HT-29 (cell line): ENCODE results near the gene DENND1B. TPM values are rescaled to one million over a fixed set of nuclear protein-coding genes. Genes with fewer than 3 reads are reported as not detected.
"Not testable (repeated sequence)": the region's sequence is repeated elsewhere in the genome, so short reads cannot be mapped to it uniquely, and the experiment has no call there.

Experiments
- DNase-seq: peaks from one replicate; pipeline ENCODE4 v3.0.0-alpha.2; 2015; ENCODE audit warnings: low spot score
- total RNA-seq: library from RNA; depleted of rRNA; stranded (reverse); fragments of >200 nt; shearing (Covaris generic); gene quantifications from 2 replicates; pipeline ENCODE4 v1.2.3, GENCODE V29; 2014

DENND1B gene
- total RNA-seq, 1 experiment from 2014 or later: 4.1 TPM

DNA sequence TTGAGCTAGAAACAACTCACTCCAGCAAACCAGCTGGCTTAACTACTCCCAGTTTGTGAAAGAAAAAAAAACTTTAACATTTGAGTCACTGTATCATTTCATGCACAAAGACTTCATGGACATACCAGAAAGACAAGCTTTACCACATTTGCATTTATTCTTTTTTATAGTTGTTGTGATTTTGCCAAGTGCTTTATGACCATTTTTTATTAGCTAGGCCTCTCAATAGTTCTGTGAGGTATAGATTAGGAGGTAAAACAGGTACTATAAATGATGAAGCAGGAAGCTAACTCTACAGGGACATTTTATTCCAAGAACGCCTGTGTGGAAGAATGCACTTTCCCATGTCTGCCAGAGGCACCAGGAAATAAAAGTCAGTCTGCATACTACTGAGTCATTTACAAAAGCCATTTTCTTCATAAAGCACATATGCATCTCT lies 8.2 kb upstream of the DENND1B start:
- DNase-seq: peak; percentile 91

DNA sequence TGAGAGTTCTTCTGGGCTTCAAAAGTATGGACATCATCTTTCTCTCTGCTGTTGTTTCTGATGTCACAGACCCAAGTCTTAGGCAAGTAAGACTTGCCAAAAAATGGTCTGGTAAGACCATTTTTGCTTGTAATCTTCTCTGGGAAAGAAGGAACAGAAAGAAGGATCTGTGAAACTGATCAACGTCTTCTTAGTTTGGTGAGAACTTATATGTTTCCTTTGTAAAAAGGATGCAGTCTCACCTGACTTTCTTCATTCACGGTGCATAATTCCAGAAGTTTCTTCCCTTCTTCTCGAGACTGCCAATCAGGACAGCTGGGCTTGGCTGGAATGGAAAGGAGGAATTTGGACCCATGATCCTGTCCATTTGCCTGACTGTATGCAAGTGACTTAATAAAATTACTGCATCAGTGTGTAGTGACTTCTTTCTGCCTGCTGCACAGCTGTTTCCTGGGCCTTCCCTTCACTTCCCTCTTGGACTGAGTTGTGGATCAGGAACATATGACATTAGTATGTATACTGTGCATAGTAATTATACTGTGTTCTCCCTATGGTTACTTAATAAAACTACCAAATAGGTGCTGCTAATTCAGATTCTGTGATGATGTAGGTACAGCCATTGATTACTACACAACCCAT lies 7.6 kb upstream of the DENND1B start:
- DNase-seq: no peak

DNA sequence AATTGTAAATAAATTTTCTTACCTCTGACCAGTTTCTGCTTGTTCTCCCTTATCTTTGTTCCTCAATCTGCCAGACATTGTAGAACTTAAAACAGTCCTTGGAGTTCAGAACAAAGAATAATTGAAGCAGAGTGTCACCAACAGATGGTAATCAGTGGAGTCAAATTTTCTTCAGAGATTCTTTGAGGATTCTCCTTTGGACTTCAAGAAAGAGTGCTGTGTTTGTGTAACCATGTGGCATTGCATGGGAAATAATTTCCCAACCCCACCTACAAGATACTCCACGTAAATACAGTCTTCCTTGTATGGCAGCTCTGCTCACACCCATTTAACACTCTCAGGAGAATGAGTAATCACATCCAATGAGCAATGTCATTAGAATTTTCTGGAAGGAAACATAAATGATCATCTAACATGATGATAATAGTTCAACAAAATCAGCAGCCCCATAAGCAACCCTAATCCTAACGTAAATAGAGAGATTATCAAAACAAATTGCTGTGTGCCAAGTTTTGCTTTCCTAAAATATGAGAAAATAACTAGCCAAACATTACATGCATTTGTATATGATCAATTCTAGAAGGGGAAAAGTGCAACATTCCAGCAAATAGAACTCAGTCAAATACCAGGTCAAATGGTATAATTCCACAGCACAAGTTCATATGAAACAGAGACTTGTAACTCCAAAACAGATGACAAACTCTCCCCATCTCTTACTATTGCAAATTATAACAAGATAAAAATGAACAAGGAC lies 6.9 kb upstream of the DENND1B start:
- peak; percentile 44 for DNase-seq

DNA sequence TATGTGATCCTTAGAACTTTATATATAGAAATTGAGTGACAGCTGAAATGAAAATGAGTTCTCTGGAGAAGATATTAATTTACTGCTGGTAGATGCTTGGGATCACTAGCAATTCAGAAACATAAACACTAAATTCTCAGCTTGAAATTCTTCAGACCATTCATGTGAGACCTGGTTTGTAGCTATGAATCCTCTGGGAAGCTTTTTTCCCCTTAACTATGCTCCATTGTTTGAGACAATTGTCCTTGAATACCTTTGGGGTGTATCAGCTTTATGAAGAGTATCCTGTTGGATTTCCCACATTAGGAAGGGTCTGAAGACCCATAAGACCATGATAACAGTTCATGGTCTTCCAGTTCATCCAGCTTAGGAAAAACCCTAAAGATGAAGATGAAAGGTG lies 4.6 kb upstream of the DENND1B start:
- DNase-seq: no peak

DNA sequence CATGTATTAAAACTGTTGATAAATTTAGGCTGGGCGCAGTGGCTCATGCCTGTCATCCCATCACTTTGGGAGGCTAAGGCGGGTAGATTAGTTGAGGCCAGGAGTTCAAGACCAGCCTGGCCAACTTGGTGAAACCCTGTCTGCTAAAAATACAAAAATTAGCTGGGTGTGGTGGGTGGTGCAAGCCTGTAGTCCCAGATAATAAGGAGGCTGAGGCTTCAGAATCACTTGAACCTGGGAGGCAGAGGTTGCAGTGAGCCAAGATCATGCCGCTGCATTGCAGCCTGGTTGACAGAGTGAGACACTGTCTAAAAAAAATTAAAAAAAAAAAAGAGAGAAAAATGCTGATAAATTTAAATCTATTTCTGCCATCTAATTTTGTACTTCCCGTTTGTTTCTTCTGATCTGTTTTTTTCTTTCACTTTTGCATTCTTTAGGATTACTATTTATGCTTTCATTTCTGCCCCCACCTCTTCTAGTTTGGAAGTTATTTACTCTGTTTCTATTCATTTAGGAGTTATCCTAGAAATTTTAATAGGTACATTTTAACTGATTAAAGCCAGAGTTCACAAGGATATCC lies 3.2 kb upstream of the DENND1B start:
- no peak for DNase-seq

DNA sequence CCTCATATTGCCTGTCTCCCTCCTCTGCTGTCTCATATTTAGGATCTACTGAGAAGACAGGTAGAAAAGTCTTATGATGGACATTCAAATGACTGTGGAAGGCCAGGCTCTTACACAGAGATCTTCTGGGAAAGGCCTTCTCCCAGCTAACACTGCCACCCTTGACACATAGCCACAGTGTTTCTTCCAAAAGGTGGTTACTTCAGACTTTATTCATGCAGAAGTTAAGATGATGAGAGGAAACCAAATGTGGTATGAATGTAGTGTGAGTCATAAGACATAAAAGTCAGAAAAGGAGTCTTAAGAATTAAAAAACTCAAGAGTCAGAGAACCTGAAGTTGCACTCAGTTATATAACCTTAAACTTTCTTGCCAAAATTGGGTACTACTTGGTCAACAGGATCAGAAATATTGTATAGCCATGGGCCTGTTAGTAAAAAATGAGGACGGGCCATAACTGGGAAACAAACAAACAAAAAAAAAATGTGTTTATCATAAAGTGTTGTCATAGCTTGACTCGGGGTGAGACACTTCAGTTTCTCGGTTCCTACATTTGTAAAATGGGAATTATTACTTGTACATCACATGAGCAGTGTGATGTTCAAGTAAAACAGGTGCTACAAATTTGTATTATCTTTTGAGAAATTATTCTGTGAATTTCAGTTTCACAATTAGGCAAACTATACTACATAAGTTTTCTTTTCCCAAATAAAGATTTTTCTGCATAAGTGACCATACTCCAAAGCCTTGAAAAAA lies 1.2 kb upstream of the DENND1B start:
- DNase-seq: no peak

DNA sequence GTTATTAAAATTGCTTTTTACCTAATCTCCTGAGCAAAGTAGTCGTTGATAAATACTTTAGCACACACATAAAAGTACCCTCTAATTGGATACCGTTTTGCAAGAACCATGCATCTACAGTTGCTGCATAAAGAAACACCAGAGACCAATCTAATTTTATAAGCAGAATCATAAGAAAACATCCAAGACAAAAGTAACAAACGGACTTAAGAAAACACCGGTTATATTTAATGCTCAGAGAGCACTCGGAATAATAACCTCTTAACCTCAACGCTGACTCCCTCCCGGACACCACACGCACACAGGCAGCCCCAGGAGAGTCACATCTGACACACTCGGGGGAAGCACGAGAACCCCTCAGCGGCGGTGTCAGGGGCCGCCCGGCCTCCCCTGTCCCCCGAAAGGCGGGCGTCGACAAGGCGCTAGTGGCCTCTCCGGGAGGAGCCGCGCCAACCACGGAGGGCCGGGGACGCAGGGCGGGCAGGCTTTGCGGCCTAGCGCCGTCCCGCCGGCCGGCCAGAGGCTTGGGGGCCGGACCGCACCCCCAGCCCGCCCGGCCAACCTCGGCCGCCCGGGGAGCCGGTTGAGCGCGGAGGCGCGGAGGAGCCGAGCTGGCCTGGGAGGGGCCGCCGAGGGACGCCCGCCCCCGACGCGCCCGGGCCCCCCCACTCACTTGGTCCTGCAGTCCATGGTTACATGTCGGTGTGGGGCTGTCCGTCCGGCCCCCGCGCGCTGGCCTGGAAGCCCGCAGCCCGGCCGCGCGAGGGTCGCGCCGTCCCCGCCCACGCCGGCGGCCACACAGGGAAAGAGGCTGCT lies 606 bp downstream of the DENND1B start:
- peak; percentile 47 for DNase-seq

DNA sequence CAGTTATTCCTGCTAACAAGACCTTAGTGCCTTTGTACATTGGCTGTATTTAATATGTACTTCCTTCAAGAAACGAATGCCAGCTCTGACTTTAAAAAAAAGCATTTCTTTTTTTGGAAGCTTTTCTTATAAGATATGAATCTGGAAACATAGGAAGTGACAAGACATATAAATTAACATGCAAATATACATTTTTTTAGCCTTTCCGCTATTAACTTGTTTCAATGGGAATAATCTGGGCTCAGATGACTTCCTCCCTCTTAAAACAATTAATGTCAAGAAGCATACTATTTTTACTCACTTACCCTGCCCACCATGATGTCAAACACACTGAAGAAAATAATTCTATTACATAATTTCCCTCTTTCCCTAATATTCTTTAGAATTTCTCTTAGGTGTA lies 1.4 kb downstream of the DENND1B start:
- DNase-seq: peak; percentile 41

DNA sequence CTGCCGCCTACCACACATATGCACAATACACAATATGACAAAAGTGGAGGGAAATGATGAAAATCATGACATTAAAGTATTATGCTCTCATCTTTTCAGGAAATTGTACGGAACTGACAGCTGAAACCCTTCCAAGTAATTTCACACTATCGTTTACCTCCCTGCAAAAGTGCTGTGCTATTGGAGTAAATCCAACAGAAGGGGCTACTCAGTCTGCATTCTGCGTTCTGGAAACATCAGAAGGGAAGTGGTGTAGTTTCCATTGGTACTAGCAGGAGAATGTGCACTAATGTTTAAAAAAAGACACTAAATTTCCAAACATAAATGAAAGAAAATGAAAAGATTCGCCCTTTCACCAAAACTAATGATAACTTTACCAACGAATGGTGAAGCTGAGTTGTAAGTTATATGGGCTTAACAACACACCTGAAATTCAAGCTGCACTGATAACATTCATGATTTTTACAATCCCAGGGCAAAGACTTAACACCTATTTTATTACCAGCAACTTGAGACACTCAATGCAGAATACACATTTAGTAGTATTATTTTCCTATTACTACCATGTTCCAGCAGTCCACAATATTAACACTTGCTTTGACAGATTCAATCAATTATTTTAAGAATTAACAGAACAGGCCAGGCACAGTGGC lies 3.2 kb downstream of the DENND1B start:
- DNase-seq: no peak

DNA sequence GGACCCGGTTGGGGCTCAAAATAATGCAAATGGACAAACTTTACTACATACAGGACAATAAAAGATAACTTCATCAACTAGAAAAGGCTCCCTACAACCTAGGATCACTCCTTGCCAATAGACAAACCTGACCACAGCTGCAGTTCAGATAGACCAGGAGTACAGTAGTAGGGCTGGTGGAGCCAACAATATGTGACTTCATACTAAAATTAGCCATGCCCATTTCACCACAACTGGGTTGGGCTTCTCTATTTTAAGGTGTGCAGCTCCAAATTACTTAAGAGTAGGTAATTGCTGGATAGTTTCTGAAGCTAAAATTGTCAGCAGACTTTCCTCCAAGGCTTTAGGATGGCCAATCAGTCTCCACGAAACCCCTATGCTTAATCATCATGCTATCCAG lies 3.9 kb downstream of the DENND1B start:
- no peak for DNase-seq

DNA sequence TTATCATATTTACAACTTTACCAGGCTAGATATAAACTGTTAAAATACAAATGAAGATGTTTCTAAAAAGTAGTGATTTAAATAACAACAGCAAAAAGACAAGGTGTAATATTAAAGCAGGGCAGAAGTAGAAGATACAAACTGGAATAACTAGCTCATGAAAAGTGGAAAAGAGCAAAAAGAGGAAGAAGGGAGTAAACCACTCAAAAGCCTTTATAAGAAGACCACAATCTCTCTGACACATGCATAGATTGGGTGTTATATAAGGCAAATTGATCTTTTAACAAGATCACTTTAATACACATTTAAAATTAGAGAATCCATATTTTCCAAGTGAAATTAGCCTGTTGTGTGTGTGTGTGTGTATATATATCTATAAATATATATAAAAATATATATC lies 5.0 kb downstream of the DENND1B start:
- DNase-seq: no peak

DNA sequence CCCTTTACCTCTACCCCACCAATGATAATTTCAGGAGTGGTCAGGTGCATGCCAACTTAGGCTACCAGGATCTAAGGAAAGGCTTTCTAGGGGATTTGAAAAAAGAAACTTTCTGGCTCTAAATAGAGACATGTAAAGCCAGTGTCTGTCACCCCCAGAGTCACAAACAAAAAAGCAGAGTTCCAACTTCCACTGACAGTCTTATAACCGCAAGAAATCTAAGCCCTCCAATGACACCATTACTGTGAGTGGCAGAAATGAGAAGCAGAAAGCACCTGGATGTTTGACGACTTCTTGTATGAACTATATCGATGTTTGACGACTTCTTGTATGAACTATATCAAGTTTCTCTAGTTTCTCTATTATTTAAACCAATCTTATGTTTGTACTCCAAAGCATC lies 6.0 kb downstream of the DENND1B start:
- DNase-seq: no peak

DNA sequence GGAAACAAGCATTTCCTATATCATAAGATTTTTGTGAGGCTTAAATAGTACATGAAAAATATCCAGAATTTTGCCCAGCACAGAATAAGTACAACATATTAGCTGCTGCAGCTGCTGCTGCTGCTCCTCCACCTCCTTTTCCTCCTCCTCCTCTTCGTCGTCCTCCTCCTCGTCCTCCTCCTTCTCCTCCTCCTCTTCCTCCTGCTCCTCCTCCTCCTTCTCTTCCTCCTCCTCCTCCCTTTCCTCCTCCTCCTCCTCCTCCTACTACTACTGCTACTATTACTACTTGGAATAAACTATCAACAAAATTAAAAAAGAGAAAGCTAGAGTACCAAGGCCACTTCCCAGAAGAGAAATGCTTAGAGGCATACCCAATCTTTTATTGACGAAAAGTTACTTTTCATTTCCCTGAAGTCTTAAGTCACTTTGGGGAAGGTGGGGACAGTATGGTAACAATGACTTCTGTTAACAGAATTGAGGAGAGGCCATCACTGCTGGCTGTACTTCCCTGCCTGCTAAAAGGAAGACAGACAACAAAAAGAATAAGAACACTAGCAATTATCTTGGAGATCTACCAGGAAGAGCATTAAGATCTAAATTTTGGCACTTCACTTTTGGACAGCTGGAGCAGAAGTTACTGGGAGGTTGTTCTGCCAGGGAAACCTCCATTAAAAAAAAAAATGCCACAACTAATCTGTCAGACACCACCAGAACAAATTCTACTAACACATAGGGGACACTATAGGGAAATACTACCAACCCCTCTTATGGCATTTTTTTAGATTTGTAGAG lies 7.1 kb downstream of the DENND1B start:
- no peak for DNase-seq

DNA sequence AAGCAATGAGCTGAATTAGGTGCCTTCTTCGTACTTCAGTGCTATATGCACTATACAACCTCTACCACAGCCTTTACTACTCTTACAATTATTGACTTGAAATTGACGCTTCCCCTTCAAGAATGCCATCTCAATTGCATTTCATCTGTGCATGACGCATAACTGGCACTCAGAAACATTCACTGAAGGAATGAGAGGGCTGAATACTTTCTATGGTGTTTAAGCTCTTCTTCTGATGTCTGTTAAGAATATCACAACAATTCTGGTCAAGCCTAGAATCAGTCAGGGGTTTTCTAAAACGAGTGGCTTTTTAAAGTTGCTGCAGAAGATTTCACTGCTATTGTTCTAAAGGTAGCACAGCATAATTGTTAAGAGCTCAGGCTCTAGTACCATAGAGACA lies 11.5 kb downstream of the DENND1B start:
- DNase-seq: no peak

DNA sequence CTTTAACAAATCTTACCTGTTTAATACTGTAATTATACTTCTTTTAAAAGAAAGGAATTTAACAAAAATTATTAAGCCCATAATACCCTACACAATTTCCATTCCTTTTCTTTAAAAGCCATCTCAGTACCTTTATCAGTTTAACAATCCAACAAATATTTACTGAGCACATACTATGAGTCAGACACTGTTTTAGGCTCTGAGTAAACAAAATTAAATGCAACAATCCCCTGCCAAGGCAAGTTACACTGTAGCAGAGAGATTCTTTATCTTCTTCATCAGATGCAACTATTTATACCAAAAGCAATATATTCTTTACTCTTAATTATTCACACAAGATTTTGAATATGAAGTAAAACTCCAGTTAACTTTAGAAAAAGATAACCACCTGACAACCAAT lies 12.0 kb downstream of the DENND1B start:
- no peak for DNase-seq

DNA sequence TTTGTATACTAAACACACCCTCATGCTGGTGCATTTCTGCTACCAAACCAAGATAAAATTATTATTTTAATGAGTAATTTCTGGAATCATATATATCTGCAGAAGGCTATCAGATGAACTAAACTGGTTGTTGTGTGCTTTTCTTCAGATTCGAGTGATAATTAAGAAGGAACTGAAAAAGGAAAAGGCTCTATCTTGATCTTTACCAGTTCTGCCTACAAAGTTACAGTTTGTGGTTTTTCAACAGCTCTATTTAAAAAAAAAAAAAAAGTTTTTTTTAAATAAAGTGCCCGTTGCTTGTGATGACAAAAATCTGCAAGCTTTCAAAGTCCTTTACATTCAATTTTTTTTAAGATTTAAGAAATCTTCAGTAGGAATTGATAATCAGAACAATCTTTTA lies 13.6 kb downstream of the DENND1B start:
- no peak for DNase-seq

DNA sequence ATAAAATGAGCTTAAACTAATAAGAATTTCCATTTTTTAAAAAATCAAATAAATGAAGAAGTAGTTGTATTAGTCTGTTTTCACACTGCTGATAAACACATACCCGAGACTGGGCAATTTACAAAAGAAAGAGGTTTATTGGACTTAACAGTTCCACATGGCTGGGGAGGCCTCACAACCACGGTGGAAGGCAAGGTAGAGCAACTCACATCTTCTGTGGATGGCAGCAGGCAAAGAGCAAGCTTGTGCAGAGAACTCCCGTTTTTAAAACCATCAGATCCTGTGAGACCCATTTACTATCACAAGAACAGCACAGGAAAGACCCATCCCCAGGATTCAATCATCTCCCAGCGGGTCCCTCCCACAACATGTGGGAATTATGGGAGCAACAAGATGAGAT lies 19.7 kb downstream of the DENND1B start:
- DNase-seq: not testable (repeated sequence)

DNA sequence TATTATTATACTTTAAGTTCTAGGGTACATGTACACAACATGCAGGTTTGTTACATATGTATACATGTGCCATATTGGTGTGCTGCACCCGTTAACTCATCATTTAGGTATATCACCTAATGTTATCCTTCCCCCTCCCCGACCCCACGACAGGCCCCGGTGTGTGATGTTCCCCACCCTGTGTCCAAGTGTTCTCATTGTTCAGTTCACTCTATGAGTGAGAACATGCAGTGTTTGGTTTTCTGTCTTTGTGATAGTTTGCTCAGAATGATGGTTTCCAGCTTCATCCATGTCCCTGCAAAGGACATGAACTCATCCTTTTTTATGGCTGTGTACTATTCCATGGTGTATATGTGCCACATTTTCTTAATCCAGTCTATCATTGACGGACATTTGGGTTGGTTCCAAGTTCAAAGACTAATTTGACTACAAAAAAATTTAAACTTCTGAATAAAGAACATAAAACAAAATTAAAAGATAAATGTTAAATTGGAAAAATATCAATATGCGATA lies 22.6 kb downstream of the DENND1B start:
- not testable (repeated sequence) for DNase-seq

DNA sequence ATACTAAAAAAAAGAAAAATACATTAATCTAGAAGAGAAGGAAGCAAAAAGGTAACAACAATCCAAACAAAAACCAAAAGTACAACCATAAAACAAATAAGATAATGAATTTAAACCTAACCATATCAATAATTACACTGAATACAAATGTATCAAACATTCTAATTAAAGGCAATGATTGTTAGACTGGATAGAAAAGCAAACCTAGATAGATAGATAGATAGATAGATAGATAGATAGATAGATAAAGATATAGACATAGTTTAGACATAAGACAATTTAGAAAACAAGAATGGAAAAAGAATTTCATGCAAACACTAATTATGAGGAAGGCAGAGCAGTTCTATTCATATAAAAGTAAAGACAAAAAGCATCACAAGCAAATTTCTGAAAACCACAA lies 24.9 kb downstream of the DENND1B start:
- no peak for DNase-seq

DNA sequence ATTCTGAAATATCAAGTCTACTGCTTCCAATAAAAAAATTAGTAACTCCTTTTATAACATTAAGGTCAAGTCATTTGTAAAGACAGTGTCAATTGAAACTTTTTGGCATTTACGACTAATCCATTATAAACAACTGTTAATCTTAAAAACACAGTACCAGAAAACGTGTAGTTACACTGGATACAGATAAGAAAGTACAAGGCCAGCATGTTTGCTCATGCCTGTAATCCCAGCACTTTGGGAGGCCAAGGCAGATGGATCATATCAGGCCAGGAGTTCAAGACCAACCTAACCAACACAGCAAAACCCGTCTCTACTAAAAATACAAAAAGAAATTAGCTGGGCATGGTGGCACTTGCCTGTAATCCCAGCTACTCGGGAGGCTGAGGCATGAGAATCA lies 29.4 kb downstream of the DENND1B start:
- no peak for DNase-seq
